Measurements from ENCODE around the gene MORC2.

DNA sequence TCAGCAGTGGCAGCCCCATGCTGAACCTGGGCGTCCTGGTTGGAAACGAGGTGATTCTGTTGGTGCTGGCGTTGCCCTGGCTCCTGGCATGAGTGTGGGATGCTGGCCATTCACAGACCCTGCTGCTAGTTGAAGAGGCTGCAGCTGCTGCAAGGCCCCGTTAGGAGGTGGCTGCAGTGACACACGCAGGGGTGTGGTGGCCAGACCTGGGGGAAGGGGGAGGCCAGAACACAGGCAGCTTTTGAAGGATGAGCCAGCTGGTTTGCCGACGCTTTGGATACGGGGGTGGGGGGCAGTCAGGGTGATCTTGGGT lies 77.2 kb downstream of the MORC2 start:
- TF ChIP-seq, protein P1, sequence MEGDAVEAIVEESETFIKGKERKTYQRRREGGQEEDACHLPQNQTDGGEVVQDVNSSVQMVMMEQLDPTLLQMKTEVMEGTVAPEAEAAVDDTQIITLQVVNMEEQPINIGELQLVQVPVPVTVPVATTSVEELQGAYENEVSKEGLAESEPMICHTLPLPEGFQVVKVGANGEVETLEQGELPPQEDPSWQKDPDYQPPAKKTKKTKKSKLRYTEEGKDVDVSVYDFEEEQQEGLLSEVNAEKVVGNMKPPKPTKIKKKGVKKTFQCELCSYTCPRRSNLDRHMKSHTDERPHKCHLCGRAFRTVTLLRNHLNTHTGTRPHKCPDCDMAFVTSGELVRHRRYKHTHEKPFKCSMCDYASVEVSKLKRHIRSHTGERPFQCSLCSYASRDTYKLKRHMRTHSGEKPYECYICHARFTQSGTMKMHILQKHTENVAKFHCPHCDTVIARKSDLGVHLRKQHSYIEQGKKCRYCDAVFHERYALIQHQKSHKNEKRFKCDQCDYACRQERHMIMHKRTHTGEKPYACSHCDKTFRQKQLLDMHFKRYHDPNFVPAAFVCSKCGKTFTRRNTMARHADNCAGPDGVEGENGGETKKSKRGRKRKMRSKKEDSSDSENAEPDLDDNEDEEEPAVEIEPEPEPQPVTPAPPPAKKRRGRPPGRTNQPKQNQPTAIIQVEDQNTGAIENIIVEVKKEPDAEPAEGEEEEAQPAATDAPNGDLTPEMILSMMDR (conservative IDR thresholded peaks at IDR 0.05; ENCODE audit: low read length), result no peak
- TF ChIP-seq EZH2phosphoT487 (IDR thresholded peaks at IDR 0.05; ENCODE audit: borderline replicate concordance), result no peak
